ENCODE data around the gene TUBG2.
A peak's percentile ranks its signal among the peaks of the same experiment; 100 is the strongest.

The TUBG2 gene

GRCh38 chr17:42673266-42673884 is 14.3 kb downstream of the TUBG2 start:
- Histone ChIP-seq H3K79me2 (ENCODE audit: insufficient read depth, low read length) (no peaks in the 10 kb centered on the region), H4K20me1 (ENCODE audit: insufficient read depth, low read length) (peaks cover 11% of the 10 kb centered on the region), H3K27me3 (ENCODE audit: insufficient read depth, low read length, poor library complexity) (peaks cover 12% of the 10 kb centered on the region), H3K27ac (ENCODE audit: low read length) (no peak overlapping the region), H3K4me2 (ENCODE audit: insufficient read depth, low read length) (no peak overlapping the region), H2AFZ (ENCODE audit: low read depth, low read length) (no peak overlapping the region), H3K9me3 (ENCODE audit: insufficient read depth, low read length, severe bottlenecking) (no peaks in the 10 kb centered on the region), H3K36me3 (ENCODE audit: insufficient read depth, low read length) (peaks cover 17% of the 10 kb centered on the region), H3K9ac (ENCODE audit: low read depth, low read length) (no peak overlapping the region), H3K4me1 (ENCODE audit: insufficient read depth, low read length) (peaks cover 32% of the 10 kb centered on the region), H3K4me3 (ENCODE audit: low read depth in 1 of 2, low read length in 2 of 2) (no peak overlapping the region)
- ATAC-seq (ENCODE audit: insufficient read depth, low read depth) (no peak), DNase-seq (no peak)
- TF ChIP-seq EZH2 (IDR thresholded peaks at IDR 0.05; ENCODE audit: borderline replicate concordance, low read depth, low read length, severe bottlenecking) (no peak), CTCF (IDR thresholded peaks at IDR 0.05; ENCODE audit: borderline replicate concordance, extremely low read depth, low read length, poor library complexity, severe bottlenecking) (no peak)

- Histone ChIP-seq H3K27ac (ENCODE audit: low read length) (no peak overlapping the region), H3K9ac (ENCODE audit: low read depth, low read length) (no peak overlapping the region), H2AFZ (ENCODE audit: low read depth, low read length) (no peak overlapping the region), H3K9me3 (ENCODE audit: insufficient read depth, low read length, severe bottlenecking) (no peaks in the 10 kb centered on the region), H3K27me3 (ENCODE audit: insufficient read depth, low read length, poor library complexity) (peaks cover 12% of the 10 kb centered on the region), H4K20me1 (ENCODE audit: insufficient read depth, low read length) (peaks cover 11% of the 10 kb centered on the region), H3K4me3 (ENCODE audit: low read depth in 1 of 2, low read length in 2 of 2) (no peak overlapping the region), H3K79me2 (ENCODE audit: insufficient read depth, low read length) (no peaks in the 10 kb centered on the region), H3K4me1 (ENCODE audit: insufficient read depth, low read length) (peaks cover 39% of the 10 kb centered on the region), H3K4me2 (ENCODE audit: insufficient read depth, low read length) (peak overlapping the region; percentile 97; the same call in 1 of the 2 replicates), H3K36me3 (ENCODE audit: insufficient read depth, low read length) (peaks cover 15% of the 10 kb centered on the region)
- ATAC-seq (ENCODE audit: insufficient read depth, low read depth) (no peak), DNase-seq (peak; percentile 21)
- TF ChIP-seq CTCF (IDR thresholded peaks at IDR 0.05; ENCODE audit: borderline replicate concordance, extremely low read depth, low read length, poor library complexity, severe bottlenecking) (peak; percentile 54), EZH2 (IDR thresholded peaks at IDR 0.05; ENCODE audit: borderline replicate concordance, low read depth, low read length, severe bottlenecking) (no peak)
These were observed 15.0 kb downstream of the TUBG2 start for GRCh38 chr17:42673885-42674754.

GRCh38 chr17:42674755-42675347 is 15.8 kb downstream of the TUBG2 start:
- Histone ChIP-seq H4K20me1 (ENCODE audit: insufficient read depth, low read length) (peaks cover 11% of the 10 kb centered on the region), H3K36me3 (ENCODE audit: insufficient read depth, low read length) (peaks cover 8% of the 10 kb centered on the region; the same call in 1 of the 2 replicates), H3K79me2 (ENCODE audit: insufficient read depth, low read length) (no peaks in the 10 kb centered on the region), H3K9ac (ENCODE audit: low read depth, low read length) (peak overlapping the region; percentile 55; the same call in 1 of the 2 replicates), H3K4me3 (ENCODE audit: low read depth in 1 of 2, low read length in 2 of 2) (peak overlapping the region in 1 of 2 experiments; percentile 64; a peak in 1 of 4 replicates), H3K27ac (ENCODE audit: low read length) (no peak overlapping the region), H3K4me2 (ENCODE audit: insufficient read depth, low read length) (peak overlapping the region; percentile 97), H3K4me1 (ENCODE audit: insufficient read depth, low read length) (peaks cover 46% of the 10 kb centered on the region), H3K27me3 (ENCODE audit: insufficient read depth, low read length, poor library complexity) (peaks cover 12% of the 10 kb centered on the region), H2AFZ (ENCODE audit: low read depth, low read length) (no peak overlapping the region), H3K9me3 (ENCODE audit: insufficient read depth, low read length, severe bottlenecking) (no peaks in the 10 kb centered on the region)
- DNase-seq (no peak), ATAC-seq (ENCODE audit: insufficient read depth, low read depth) (no peak)
- TF ChIP-seq CTCF (IDR thresholded peaks at IDR 0.05; ENCODE audit: borderline replicate concordance, extremely low read depth, low read length, poor library complexity, severe bottlenecking) = no peak
- TF ChIP-seq EZH2 (IDR thresholded peaks at IDR 0.05; ENCODE audit: borderline replicate concordance, low read depth, low read length, severe bottlenecking) = no peak

Data from DND-41 (cell line).